HG02840 (cell line): ENCODE data around the gene CFAP90.

Source experiments
- ATAC-seq: cut with Tn5 transposase; IDR thresholded peaks from one replicate; pipeline ENCODE4 v1.9.1; 2021; ENCODE audit warnings: mild to moderate bottlenecking, moderate library complexity, moderate number of reproducible peaks; ENCODE audit not compliant: unreplicated experiment, low FRiP score

Gene CFAP90

GRCh38 chr5:7850395-7851239 is at the start of gene CFAP90:
TSS of gene CFAP90 (minus strand) at chr5:7851133. CDS start at chr5:7851021, 112 bp downstream.
- ATAC-seq, result no peak

GRCh38 chr5:7897014-7897600 is 46.2 kb upstream of the CFAP90 start:
- no peak for ATAC-seq

GRCh38 chr5:7894860-7895259 is 43.9 kb upstream of the CFAP90 start:
- peak; percentile 98 for ATAC-seq

- no peak for ATAC-seq
Observed at GRCh38 chr5:7894439-7894838, 43.5 kb upstream of the CFAP90 start.

- ATAC-seq, result no peak
Observed at GRCh38 chr5:7888901-7889300, 38.0 kb upstream of the CFAP90 start.

GRCh38 chr5:7886849-7887475 is 36.0 kb upstream of the CFAP90 start:
- ATAC-seq, result no peak

- ATAC-seq, result no peak
Observed at GRCh38 chr5:7884491-7885267, 33.7 kb upstream of the CFAP90 start.

GRCh38 chr5:7882926-7883325 is 32.0 kb upstream of the CFAP90 start:
- ATAC-seq, result no peak

GRCh38 chr5:7881816-7882215 is 30.9 kb upstream of the CFAP90 start:
- ATAC-seq, result no peak

GRCh38 chr5:7881091-7881490 is 30.2 kb upstream of the CFAP90 start:
- no peak for ATAC-seq

GRCh38 chr5:7878381-7878873 is 27.5 kb upstream of the CFAP90 start:
- ATAC-seq, result peak; percentile 97

GRCh38 chr5:7877851-7878250 is 26.9 kb upstream of the CFAP90 start:
- ATAC-seq, result no peak

GRCh38 chr5:7876867-7877266 is 25.9 kb upstream of the CFAP90 start:
- ATAC-seq, result no peak

- ATAC-seq, result no peak
Observed at GRCh38 chr5:7875151-7875550, 24.2 kb upstream of the CFAP90 start.

GRCh38 chr5:7874639-7875038 is 23.7 kb upstream of the CFAP90 start:
- ATAC-seq, result no peak

- ATAC-seq, result no peak
Observed at GRCh38 chr5:7873216-7873615, 22.3 kb upstream of the CFAP90 start.

- ATAC-seq, result no peak
Observed at GRCh38 chr5:7872517-7873130, 21.7 kb upstream of the CFAP90 start.

- peak; percentile 25 for ATAC-seq
Observed at GRCh38 chr5:7871653-7872052, 20.7 kb upstream of the CFAP90 start.

- peak; percentile 29 for ATAC-seq
Observed at GRCh38 chr5:7869474-7870136, 18.7 kb upstream of the CFAP90 start.
